ENCODE measurements around the gene FTSJ3.

DNA sequence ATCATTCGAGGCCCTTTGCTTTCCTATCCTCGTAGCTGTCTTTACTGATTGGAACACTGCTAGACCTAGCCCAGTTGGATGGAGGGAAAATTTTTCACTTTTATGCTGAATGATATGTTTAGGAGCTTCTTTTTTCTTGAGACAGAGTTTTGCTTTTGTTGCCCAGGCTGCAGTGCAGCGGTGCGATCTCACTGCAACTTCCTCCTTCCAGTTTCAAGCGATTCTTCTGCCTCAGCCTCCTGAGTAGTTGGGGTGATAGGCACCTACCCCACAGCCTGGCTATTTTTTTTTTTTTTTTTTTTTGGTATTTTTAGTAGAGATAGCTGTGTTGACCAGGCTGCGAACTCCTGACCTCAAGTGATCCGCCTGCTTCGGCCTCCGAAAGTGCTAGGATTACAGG is 17.5 kb downstream of the FTSJ3 start:
- TF ChIP-seq, protein P1, sequence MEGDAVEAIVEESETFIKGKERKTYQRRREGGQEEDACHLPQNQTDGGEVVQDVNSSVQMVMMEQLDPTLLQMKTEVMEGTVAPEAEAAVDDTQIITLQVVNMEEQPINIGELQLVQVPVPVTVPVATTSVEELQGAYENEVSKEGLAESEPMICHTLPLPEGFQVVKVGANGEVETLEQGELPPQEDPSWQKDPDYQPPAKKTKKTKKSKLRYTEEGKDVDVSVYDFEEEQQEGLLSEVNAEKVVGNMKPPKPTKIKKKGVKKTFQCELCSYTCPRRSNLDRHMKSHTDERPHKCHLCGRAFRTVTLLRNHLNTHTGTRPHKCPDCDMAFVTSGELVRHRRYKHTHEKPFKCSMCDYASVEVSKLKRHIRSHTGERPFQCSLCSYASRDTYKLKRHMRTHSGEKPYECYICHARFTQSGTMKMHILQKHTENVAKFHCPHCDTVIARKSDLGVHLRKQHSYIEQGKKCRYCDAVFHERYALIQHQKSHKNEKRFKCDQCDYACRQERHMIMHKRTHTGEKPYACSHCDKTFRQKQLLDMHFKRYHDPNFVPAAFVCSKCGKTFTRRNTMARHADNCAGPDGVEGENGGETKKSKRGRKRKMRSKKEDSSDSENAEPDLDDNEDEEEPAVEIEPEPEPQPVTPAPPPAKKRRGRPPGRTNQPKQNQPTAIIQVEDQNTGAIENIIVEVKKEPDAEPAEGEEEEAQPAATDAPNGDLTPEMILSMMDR (IDR thresholded peaks at IDR 0.05; ENCODE audit: insufficient read depth, low read length): no peak
- no peak for TF ChIP-seq POLR2AphosphoS5 (IDR thresholded peaks at IDR 0.05; ENCODE audit: low read depth)

Measured in HL-60 (cell line).